GM12892 (cell line): ENCODE data around the gene PELI3.

ENCODE experiments used
- POLR2A ChIP-seq: IDR thresholded peaks from 2 replicates; pipeline ENCODE4 v1.6.1; 2011; ENCODE audit warnings: low read depth, low read length, control low read depth
- POLR2AphosphoS5 ChIP-seq: IDR thresholded peaks from 2 replicates; pipeline ENCODE4 v1.6.1; 2011; ENCODE audit warnings: low read depth, low read length, control low read depth
- TAF1 ChIP-seq: IDR thresholded peaks from 2 replicates; pipeline ENCODE4 v1.6.1; 2011; ENCODE audit warnings: low read depth, mild to moderate bottlenecking, control low read depth, low read length, borderline replicate concordance

GRCh38 chr11:66473608-66474515 is 7.2 kb downstream of the PELI3 start:
- no peak for TF ChIP-seq POLR2A
- no peak for TF ChIP-seq POLR2AphosphoS5
- TF ChIP-seq TAF1 = no peak
